Measurements from ENCODE around the gene PSTPIP2.
A peak's percentile ranks its signal among the peaks of the same experiment; 100 is the strongest.
"Not testable (repeated sequence)": the region's sequence is repeated elsewhere in the genome, so short reads cannot be mapped to it uniquely, and the experiment has no call there.

The PSTPIP2 gene

DNA sequence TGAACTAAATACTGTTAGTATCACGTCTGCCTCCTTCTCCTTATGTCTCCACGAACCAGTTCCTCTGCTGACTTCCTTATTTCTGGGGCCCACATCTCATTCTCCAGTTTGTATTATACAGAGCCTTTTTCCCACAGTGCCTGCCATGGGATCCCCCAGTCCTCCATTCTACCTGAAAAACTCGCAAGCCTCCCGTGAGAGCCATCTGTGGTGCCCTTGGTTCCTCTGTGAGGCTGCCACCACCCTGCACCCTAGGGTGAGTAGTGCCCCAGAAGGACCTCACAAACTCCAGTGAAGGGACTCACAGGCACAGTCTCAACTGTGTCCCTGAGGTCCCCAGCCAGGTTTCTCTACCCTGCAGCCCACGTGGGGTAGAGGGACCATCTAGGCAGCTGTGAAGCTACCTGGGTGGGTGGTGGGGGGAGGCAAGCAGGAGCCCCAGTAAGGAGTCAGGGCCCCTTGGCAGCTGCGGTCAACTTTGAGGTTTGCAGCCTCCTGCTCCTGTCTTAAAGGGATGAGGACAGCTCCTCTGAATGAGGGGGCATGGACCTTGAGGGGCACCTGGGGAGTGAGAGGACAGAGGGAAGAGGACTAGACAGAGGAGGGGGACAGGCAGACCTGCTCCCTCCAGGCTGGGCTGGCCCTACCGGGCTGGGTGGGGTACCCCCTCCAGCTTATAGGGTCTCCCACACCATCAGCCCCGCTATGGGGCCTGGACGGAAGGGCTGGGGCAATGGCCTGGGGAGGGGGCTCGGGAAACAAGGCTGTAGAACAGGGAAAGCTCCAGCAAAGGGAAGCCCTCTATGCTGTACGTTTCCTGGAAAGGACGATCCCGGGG, 1.0 kb downstream of the PSTPIP2 start:
- intact Hi-C loops (cut with DNase I): loop anchor here (5.0 kb wide), 4 partner anchors 44 to 404 kb away; partner anchors contain the start of gene EPG5
- peak in 1 of 10 donors; percentile 80 for DNase-seq

GRCh38 chr18:46070232-46070631, 1.8 kb downstream of the PSTPIP2 start:
- DNase-seq: no peak
- intact Hi-C loops (cut with DNase I): loop anchor here (5.0 kb wide), 4 partner anchors 43 to 403 kb away; partner anchors contain the start of gene EPG5

GRCh38 chr18:46069524-46069923, 2.5 kb downstream of the PSTPIP2 start:
- DNase-seq: no peak
- intact Hi-C loops (cut with DNase I): no loop called here

GRCh38 chr18:46068763-46069162, 3.3 kb downstream of the PSTPIP2 start:
- intact Hi-C loops (cut with DNase I): no loop called here
- DNase-seq: no peak

GRCh38 chr18:46067438-46068007, 4.5 kb downstream of the PSTPIP2 start:
- DNase-seq: no peak
- intact Hi-C loops (cut with DNase I): no loop called here

DNA sequence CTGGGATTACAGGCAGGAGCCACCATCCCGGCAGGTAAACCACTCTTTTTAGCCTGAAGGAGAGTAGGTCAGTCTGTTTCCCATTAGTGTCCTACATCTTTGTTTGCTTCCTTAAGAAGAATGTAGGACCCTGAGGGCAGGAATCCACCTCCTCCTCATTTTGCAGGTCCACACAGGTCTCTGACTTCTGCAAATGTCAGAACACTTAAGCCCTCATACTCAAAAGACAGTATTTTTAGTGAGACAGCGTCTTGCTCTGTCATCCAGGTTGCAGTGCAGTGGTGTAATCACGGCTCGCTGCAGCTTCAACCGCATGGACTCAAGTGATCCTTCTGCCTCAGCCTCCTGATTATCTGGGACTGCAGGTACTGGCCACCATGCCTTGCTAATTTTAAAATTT, 9.3 kb downstream of the PSTPIP2 start:
- DNase-seq: no peak
- intact Hi-C loops (cut with DNase I): no loop called here

- intact Hi-C loops (cut with DNase I): no loop called here
- DNase-seq: no peak
Measured at GRCh38 chr18:46061796-46062195, 10.3 kb downstream of the PSTPIP2 start.

DNA sequence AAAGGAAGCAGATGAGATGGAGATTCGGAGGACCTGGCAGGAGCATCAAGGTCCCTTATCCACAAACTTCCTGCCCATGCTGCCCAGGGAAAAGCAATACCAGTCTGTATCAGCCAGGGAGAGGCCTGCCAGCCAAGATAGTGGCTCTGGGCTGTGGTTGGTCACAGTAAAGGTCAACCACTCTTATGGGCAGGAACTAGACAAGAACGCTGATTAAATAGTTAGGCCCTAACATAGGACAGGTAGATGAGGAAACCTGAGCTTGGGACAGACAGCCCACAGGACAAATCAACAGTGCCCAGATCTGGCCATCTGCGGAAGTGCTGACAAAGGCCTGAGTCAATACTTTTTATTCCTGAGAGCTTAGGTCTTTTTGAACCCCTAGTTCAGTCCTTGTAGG, 10.7 kb downstream of the PSTPIP2 start:
- DNase-seq: no peak
- intact Hi-C loops (cut with DNase I): no loop called here

DNA sequence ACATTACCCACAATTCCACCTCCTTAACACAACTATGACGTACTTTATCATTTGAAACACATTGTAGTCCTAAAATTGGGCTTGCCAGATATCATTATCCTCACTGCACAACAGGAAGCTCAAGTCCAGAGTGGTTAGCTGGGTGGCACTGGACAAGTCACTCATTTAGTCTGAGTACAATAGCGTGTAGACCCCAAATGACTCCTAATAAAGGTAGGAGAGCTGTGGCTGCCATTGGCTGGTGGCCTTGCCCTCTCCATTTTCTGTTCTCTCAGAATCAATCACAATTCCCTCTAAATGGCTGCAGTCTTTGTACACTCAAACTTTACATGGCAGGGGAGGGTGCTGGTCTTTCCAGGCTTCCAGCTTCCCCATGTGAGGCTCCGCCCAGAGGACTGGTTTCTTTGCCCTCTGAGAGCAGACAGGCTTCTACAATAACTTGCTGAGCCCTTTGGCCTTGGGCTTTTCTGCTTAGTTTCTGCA, 11.7 kb downstream of the PSTPIP2 start:
- intact Hi-C loops (cut with DNase I): no loop called here

DNA sequence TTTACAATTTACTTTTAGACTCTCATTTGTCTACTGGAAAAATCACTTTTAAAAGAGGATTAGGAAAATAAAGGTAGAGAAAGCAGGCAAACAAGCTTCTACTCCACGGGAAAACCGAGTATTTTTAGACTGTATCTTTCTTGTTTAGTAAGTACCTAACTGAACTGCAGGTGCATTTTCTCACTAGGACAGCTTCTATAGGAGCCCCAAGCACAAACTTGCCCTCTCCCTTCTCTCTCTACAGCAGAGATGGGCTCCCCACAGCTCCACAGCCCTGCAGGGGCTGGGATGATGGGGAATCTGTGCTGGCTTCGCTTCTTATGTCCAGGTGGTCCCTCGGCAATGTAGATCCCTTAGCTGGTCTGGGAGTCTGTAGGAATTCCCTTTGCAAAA, 16.2 kb downstream of the PSTPIP2 start:
- intact Hi-C loops (cut with DNase I): no loop called here
- no peak for DNase-seq

More for the DNA sequence above, 11.7 kb downstream of the PSTPIP2 start:
- DNase-seq: no peak

DNA sequence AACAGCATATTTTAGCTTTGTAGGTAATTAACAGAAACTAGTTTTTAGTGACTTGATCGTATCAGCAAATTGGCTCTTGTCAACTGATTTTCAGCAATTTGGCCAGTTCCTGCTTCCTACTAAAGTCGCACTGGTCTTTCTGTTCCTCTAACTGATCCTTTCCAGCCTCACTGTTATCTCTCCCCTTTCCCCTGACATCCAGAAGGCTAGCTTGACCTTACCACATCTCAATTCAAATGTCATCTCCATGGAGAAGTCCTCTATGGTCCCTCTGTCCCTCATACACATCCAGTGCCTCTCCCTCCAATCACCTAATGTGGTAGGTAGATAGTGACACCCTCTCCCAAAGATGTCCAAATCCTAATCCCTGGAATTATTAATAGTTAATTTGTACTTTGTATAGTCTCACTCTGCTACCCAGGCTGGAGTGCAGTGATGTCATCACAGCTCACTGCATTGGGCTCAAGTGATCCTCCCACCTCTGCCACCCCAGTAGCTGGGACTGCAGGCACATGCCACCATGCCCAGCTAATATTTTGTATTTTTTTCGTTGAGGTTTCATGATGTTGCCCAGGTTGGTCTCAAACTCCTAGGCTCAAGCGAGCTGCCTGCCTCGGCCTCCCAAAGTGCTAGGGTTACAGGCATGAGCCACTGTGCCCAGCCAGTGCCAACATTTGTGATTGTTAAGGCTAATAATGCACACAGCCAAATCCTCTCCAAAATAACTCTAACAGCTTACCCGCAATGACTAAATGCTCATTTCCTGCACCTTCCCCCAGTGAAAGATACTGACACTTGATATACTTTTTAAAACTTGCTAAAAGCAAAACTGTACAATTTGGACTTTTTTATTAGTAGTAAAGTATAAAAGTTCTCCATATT, 16.9 kb downstream of the PSTPIP2 start:
- intact Hi-C loops (cut with DNase I): no loop called here

GRCh38 chr18:46053368-46054095, 18.5 kb downstream of the PSTPIP2 start:
- intact Hi-C loops (cut with DNase I): no loop called here
- no peak for DNase-seq

More for the DNA sequence above, 16.9 kb downstream of the PSTPIP2 start:
- no peak for DNase-seq

GRCh38 chr18:46051731-46052461, 20.2 kb downstream of the PSTPIP2 start:
- intact Hi-C loops (cut with DNase I): no loop called here
- no peak for DNase-seq

GRCh38 chr18:46050268-46050667, 21.8 kb downstream of the PSTPIP2 start:
- intact Hi-C loops (cut with DNase I): no loop called here
- DNase-seq: no peak

GRCh38 chr18:46048641-46049040, 23.4 kb downstream of the PSTPIP2 start:
- intact Hi-C loops (cut with DNase I): no loop called here
- DNase-seq: no peak

GRCh38 chr18:46047369-46047768, 24.7 kb downstream of the PSTPIP2 start:
- intact Hi-C loops (cut with DNase I); DNase-seq: not testable (repeated sequence)

DNA sequence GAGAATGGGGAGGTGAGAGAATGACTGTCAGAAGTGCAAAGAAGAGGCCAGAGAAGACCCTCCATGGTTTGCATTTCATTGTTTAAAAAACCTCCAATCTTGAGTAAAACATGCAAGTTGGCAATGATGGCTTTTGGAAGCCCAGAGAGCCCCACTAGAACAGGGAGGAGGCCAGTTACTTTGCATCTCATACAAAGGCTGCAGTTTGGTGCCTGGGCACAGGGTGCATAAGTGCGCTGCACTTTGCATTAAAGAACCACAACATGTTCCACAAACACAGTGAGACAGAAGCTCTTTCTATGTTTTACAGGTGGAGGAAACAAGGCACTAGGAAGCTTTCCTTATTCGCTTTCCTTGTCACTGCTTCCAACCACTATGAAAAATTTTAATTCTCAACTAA, 25.4 kb downstream of the PSTPIP2 start:
- DNase-seq: no peak
- intact Hi-C loops (cut with DNase I): no loop called here

- intact Hi-C loops (cut with DNase I): no loop called here
- DNase-seq: no peak
Measured at GRCh38 chr18:46046126-46046525, 25.9 kb downstream of the PSTPIP2 start.

GRCh38 chr18:46042571-46043123, 29.4 kb downstream of the PSTPIP2 start:
- intact Hi-C loops (cut with DNase I): no loop called here
- no peak for DNase-seq
